Measurements from ENCODE around the gene FHL5.
A peak's percentile ranks its signal among the peaks of the same experiment; 100 is the strongest.
"Not testable (repeated sequence)": the region's sequence is repeated elsewhere in the genome, so short reads cannot be mapped to it uniquely, and the experiment has no call there.

Gene FHL5

DNA sequence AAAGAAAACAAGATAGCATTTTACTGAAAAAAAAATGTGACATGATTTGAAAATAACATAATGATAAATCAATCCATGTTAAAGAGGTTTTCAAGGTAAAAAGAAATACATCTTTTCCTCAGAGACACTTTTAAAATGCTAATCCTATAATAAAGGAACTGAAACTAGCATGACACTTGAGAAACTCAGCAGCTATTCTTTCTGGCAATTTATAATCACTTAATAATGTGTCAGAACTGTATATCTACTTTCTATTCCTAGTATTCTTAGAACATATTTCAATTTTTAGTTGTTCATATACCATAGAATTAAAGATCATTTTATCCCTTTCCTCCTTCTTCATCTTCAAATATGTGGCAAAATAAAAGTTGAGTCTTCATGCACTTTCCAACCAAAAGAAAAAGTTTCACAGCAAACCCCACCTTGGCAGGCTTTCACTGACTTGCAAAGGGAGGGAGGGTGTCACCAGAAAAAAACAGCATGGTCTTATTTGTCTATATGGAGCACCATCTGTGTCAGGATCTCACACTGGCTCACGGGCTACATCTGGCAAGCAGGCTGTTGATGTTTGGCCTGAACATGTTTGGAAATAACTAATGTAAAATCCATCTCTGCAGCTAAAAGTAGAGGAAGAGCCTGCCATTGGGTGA lies 48.5 kb downstream of the FHL5 start:
- no peak for DNase-seq

DNA sequence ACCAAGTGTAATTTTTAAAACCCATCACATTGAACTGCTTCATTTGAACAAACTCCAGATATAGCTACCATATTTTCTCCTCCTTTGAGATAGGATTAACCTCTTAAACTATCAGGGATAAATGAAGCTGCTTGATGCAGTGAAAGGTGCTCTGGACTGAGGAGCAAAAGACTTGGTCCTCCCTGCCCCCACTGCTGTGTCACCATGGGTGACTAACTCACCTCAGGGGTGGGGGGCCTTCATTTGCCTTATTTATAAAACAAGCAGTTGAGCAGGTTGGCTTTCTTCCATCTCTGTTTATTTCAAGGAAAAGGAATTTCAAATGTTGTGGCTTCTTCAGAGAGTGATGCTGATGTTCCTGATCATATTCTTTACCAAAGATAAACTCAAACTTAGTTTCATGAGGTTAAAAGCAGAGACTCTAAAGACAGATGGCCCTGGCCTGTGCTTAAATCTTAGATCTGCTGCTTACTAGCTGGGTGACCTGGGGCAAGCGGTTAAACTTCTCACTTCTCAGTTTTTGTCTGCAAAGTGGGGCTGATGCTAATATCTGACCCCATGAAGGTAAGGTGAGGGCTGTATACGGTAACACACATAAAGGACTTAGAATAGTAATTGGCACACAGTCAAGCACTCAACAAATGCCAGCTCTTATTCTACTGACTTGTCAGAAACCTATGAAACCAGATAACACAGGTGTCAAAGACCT lies 50.5 kb downstream of the FHL5 start:
- DNase-seq = no peak

- no peak for DNase-seq
Observed at GRCh38 chr6:96620851-96621250, 57.9 kb downstream of the FHL5 start.

GRCh38 chr6:96621983-96622382 lies 59.1 kb downstream of the FHL5 start:
- no peak for DNase-seq

- no peak for DNase-seq
Observed at GRCh38 chr6:96624957-96625356, 62.0 kb downstream of the FHL5 start.

DNA sequence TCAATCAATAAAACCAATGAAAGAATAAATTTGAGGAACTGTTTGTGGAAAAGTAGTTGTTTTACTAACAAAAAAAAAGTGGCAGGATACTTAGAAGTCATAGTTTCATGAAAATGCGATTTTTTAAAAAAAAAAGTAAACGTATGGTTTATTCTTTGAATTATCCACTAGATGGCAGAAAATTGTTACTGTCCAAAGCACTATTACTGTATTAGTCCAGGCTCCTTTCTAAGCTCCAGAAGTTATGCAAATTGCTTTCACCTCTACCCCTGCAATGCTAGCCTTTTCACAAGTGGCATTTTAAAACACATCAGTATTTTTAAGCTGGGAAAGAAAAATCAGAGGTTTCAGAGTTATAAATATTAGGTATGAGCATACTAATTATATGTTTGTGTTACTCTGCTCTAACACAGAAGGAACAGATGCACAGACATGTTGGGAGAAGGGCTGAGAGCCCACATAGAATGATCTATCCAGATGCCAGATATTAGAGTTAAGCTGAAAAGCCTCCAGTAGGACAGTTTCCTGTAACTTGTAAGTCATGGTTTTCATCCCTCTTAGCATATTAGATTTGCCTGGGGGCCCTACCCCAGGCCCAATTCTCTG lies 63.9 kb downstream of the FHL5 start:
- DNase-seq = peak; percentile 8 to 15

DNA sequence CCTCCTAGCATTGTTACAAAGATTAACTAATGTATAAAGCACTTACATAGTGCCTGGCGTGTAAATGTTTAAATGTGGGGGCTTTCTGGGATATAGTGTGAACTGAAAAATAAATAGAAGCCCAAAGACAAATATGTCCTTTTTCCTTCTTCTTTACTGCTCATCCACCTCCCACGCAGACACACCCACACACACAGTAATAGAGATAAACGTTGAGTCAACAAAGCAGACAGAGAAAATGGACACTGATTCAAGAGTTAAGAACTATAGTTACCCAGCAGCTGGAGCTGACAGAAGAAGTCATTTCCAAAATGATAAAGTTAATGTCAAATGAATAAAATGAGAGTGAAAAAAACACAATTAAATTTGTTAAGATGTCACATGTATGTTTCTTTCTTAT lies 68.3 kb downstream of the FHL5 start:
- no peak for DNase-seq

DNA sequence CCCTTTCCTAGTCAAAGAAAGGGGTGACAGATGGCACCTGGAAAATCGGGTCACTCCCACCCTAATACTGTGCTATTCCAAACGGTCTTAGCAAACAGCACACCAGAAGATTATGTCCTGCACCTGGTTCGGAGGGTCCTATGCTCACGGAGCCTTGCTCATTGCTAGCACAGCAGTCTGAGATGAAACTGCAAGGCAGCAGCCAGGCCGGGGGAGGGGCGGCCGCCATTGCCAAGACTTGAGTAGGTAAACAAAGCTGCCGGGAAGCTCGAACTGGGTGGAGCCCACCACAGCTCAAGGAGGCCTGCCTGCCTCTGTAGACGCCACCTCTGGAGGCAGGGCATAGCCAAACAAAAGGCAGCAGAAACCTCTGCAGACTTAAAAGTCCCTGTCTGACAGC lies 75.1 kb downstream of the FHL5 start:
- not testable (repeated sequence) for DNase-seq

GRCh38 chr6:96645106-96645505 lies 82.2 kb downstream of the FHL5 start:
- peak; percentile 7 to 37 for DNase-seq

DNA sequence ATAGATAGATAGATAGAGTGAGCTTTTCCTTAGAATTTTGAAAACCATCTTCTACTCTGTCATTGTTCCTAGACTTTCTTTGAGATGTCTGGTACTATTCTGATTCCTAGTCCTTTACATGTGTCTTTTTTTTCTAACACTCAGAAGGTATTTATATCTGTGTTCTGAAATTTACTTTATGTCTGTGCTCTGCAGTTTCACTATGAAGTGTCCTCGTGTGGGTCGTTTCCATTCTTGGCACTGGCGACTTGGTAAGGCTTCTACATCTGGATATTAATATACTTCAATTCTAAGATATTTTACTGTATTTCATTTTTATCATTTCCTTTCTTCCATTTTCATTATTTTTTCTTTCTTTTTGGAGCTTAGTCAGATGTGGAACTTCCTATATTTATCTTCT lies 87.0 kb downstream of the FHL5 start:
- DNase-seq = no peak

- DNase-seq = no peak
Observed at GRCh38 chr6:96651816-96652215, 88.9 kb downstream of the FHL5 start.

DNA sequence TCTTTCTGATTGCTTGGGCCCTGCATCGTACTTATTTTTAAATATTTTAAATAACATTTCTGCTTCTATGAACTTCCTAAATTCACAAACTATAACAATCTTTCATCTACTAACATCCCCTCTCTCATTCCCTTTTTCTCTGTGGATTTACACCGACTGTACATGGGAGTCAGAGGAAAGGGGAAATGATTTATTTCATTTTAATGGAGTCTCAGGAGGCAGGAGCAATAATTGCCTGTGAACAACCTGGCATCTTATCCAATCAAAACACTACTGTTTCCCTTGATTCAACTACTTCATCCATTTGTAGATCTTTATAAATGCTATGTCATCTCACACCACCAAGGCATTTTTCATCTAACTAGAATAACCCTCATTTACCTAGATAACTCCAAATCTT lies 89.6 kb downstream of the FHL5 start:
- no peak for DNase-seq

DNA sequence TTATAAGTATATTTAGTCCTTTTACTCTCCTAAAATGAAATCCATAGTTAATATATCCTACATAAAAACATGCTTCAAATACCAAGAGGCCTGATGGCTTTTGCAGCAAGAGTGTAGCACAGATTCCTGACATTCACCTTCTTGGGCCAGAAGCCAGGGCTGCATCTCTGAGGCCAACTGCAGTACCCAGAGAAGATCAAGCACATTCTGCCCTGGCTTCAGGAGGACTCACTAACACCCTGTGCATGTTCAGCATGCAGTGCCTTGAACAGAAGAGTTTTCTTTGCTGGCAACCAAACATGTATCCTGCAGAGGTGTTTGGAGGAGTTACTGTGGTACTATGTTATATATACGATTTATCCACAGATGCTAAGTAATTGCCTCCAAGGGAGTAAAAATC lies 90.3 kb downstream of the FHL5 start:
- no peak for DNase-seq

GRCh38 chr6:96656567-96656966 lies 93.6 kb downstream of the FHL5 start:
- DNase-seq = no peak

DNA sequence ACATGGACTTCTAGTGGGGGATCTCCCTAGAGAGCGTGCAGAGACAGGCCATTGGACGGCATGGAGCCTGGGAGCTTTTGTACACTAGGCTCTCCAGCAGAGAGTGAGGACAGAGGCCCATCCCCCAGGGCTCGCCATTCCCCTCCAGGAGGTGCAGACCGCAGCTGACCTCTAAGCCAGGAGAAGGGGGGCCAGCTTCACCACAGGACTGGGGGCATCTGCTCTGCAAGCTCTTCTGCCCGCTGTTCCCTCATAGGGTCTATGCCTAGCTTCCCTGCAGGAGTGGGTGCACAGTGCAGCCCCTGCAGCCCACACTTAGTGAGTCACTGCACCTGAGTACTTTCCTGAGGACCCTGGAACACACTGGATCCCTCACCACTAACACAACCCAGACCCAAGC lies 94.4 kb downstream of the FHL5 start:
- DNase-seq = no peak

DNA sequence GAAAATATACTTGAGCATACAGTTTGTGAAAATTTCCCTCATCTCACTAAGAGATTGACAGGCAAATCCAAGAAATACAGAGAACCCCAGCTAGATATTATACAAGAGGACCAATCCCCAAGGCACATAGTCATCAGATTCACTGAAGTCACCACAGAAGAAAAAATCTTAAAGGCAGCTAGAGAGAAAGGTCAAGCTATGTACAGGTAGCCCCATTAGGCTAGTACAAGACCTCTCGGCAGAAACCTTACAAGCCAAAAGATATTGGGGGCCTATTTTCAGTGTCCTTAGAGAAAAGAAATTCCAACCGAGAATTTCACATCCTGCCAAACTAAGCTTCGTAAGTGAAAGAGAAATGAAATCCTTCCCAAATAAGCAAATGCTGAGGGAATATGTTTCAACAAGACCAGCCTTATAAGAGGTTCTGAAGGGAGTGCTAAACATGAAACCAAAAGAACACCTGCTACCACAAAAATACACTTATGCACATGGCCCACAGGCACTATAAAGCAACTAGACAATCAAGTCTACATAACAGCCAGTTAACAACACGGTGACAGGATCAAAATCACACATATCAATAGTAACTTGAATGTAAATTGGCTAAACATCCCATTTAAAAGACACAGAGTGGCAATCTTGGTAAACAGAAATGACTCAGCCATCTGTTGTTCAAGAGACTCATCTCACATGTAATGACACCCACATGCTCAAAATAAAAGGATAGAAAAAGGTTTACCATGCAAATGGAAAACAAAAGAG lies 96.3 kb downstream of the FHL5 start:
- DNase-seq = no peak
